ENCODE measurements around the gene BET1L. TPM values are rescaled to one million over a fixed set of nuclear protein-coding genes. Genes with fewer than 3 reads are reported as not detected.
A peak's percentile ranks its signal among the peaks of the same experiment; 100 is the strongest.

BET1L gene
- total RNA-seq, 1 experiment from 2014 or later, result 89.0 TPM

- intact Hi-C loops (cut with micrococcal nuclease; ENCODE audit: unreplicated experiment) (no loop called here), in situ Hi-C loops (cut with HindIII; ENCODE audit: low pct_unique_long_range_greater_than_20kb, low sequenced_read_pairs) (no loop called here)
- DNase-seq (ENCODE audit: low read depth, low spot score) (no peak), ATAC-seq (no peak)
- peak overlapping the region in 1 of 2 experiments; percentile 100; a peak in 2 of 4 replicates for H3K4me3 ChIP-seq (ENCODE audit: low read depth in 2 of 2, low read length in 2 of 2)
- TSS peak; percentile 66 for BruUV-seq (replicated peaks)
- ChIA-PET CTCF (no interaction called here), POLR2A (interaction anchor here (0.9 kb wide), 2 partner anchors 32 to 33 kb away, joined by 4 to 12 read pairs; partner anchors contain the start of gene PSMD13)
- peaks cover 24% of the 10 kb centered on the region for H3K4me1 ChIP-seq (ENCODE audit: control insufficient read depth, insufficient read depth, low read length)
- peaks cover 11% of the 10 kb centered on the region for H3K36me3 ChIP-seq (ENCODE audit: control insufficient read depth, insufficient read depth, low read length)
- no peaks in the 10 kb centered on the region for H3K27me3 ChIP-seq (ENCODE audit: control insufficient read depth, insufficient read depth, low read length)
- peak overlapping the region; percentile 100; the same call in 1 of the 2 replicates for H3K27ac ChIP-seq (ENCODE audit: low read length)
- H3K9me3 ChIP-seq (ENCODE audit: control insufficient read depth, insufficient read depth, low read depth, low read length), result no peaks in the 10 kb centered on the region
- TF ChIP-seq POLR2AphosphoS5 (IDR thresholded peaks at IDR 0.05; ENCODE audit: low read depth, low read length), result no peak
- TF ChIP-seq SIN3A (IDR thresholded peaks at IDR 0.05; ENCODE audit: borderline replicate concordance, insufficient read depth, low read depth, low read length), result no peak
- TF ChIP-seq, protein P1, sequence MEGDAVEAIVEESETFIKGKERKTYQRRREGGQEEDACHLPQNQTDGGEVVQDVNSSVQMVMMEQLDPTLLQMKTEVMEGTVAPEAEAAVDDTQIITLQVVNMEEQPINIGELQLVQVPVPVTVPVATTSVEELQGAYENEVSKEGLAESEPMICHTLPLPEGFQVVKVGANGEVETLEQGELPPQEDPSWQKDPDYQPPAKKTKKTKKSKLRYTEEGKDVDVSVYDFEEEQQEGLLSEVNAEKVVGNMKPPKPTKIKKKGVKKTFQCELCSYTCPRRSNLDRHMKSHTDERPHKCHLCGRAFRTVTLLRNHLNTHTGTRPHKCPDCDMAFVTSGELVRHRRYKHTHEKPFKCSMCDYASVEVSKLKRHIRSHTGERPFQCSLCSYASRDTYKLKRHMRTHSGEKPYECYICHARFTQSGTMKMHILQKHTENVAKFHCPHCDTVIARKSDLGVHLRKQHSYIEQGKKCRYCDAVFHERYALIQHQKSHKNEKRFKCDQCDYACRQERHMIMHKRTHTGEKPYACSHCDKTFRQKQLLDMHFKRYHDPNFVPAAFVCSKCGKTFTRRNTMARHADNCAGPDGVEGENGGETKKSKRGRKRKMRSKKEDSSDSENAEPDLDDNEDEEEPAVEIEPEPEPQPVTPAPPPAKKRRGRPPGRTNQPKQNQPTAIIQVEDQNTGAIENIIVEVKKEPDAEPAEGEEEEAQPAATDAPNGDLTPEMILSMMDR (IDR thresholded peaks at IDR 0.05), result no peak
- TF ChIP-seq, protein P2, sequence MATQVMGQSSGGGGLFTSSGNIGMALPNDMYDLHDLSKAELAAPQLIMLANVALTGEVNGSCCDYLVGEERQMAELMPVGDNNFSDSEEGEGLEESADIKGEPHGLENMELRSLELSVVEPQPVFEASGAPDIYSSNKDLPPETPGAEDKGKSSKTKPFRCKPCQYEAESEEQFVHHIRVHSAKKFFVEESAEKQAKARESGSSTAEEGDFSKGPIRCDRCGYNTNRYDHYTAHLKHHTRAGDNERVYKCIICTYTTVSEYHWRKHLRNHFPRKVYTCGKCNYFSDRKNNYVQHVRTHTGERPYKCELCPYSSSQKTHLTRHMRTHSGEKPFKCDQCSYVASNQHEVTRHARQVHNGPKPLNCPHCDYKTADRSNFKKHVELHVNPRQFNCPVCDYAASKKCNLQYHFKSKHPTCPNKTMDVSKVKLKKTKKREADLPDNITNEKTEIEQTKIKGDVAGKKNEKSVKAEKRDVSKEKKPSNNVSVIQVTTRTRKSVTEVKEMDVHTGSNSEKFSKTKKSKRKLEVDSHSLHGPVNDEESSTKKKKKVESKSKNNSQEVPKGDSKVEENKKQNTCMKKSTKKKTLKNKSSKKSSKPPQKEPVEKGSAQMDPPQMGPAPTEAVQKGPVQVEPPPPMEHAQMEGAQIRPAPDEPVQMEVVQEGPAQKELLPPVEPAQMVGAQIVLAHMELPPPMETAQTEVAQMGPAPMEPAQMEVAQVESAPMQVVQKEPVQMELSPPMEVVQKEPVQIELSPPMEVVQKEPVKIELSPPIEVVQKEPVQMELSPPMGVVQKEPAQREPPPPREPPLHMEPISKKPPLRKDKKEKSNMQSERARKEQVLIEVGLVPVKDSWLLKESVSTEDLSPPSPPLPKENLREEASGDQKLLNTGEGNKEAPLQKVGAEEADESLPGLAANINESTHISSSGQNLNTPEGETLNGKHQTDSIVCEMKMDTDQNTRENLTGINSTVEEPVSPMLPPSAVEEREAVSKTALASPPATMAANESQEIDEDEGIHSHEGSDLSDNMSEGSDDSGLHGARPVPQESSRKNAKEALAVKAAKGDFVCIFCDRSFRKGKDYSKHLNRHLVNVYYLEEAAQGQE (IDR thresholded peaks at IDR 0.05; ENCODE audit: insufficient read depth in 1 of 2, low read depth in 2 of 2, low read length in 1 of 2), result no peak
- no peak for TF ChIP-seq TCF7L2 (IDR thresholded peaks at IDR 0.05; ENCODE audit: low read depth, low read length)
These were observed 1.8 kb downstream of the BET1L start for GRCh38 chr11:205221-206001.

DNA sequence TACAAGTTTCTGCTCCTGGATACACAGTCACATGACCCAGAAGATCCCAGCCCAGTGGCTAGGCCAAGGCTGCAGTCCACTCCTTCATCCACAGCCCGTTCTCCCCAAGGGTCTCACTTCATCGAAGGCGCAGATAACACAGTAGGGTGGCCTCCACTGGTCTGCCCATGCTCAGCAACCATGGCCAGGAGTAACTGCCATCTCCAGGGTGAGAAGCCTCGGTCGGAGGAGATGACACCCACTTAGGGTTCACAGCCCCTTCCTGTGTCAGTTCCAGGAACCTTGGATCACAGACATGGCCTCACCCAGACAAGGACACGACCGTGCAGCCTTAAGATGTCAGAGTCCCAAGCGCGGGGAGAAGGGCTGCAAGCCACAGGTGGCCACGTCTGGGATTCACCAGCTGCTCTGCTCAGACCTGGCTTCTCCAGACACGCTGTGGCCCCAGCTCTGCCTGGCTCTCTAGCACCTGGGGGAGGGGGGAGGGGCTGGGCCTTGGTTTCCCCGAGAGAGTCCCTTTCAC lies 2.6 kb downstream of the BET1L start:
- H3K36me3 ChIP-seq (ENCODE audit: control insufficient read depth, insufficient read depth, low read length), result peaks cover 4% of the 10 kb centered on the region; the same call in 1 of the 2 replicates
- no peak overlapping the region for H3K4me3 ChIP-seq (ENCODE audit: low read depth in 2 of 2, low read length in 2 of 2)
- peaks cover 16% of the 10 kb centered on the region for H3K4me1 ChIP-seq (ENCODE audit: control insufficient read depth, insufficient read depth, low read length)
- H3K9me3 ChIP-seq (ENCODE audit: control insufficient read depth, insufficient read depth, low read depth, low read length), result no peaks in the 10 kb centered on the region
- in situ Hi-C loops (cut with HindIII; ENCODE audit: low pct_unique_long_range_greater_than_20kb, low sequenced_read_pairs), result no loop called here
- ATAC-seq (no peak), DNase-seq (ENCODE audit: low read depth, low spot score) (no peak)
- POLR2A ChIA-PET, result interaction anchor here (0.9 kb wide), 1 partner anchor 32 kb away, joined by 12 read pairs; the partner anchor contains the start of gene PSMD13
- TF ChIP-seq, protein P2 (IDR thresholded peaks at IDR 0.05; ENCODE audit: insufficient read depth in 1 of 2, low read depth in 2 of 2, low read length in 1 of 2), result no peak
- TF ChIP-seq TCF7L2 (IDR thresholded peaks at IDR 0.05; ENCODE audit: low read depth, low read length), result no peak
- 0 out of 2 replicates have a peak, but pooled peaks have one; percentile 6 for TF ChIP-seq POLR2AphosphoS5 (IDR thresholded peaks at IDR 0.05; ENCODE audit: low read depth, low read length)
- no peak overlapping the region for H3K27ac ChIP-seq (ENCODE audit: low read length)
- CTCF ChIA-PET, result no interaction called here
- intact Hi-C loops (cut with micrococcal nuclease; ENCODE audit: unreplicated experiment), result no loop called here
- no TSS peak for BruUV-seq (replicated peaks)
- H3K27me3 ChIP-seq (ENCODE audit: control insufficient read depth, insufficient read depth, low read length), result no peaks in the 10 kb centered on the region

Data from Panc1 (cell line).